Activated CD4-positive, alpha-beta memory T cell treated with anti-CD3 and anti-CD28 coated beads, Interleukin-2, amount 10 ng/mL, durations not matched to agents 7 days and 5 days (primary cell): ENCODE measurements around the gene NAA60. TPM values are rescaled to one million over a fixed set of nuclear protein-coding genes. Genes with fewer than 3 reads are reported as not detected.

Experiments used
- CTCF ChIA-PET: fragments of 350-600 bp; sonication (Branson Sonifier 250); formaldehyde crosslinking; loops from one replicate; lab custom pipeline; 2021; ENCODE audit warnings: antibody characterized with exemption, inconsistent platforms; lab: Charles Lee
- POLR2A ChIA-PET: fragments of 350-600 bp; sonication (Branson Sonifier 250); formaldehyde crosslinking; loops from one replicate; lab custom pipeline; 2021; ENCODE audit warnings: antibody characterized with exemption; lab: Charles Lee
- DNase-seq: peaks from one replicate; pipeline ENCODE4 v3.0.0-alpha.2; 2020
- H3K27ac Mint-ChIP-seq: one replicate; pipeline ENCODE4 v1.8.0; 2021; ENCODE audit warnings: mild to moderate bottlenecking, mixed read lengths
- H3K27me3 Mint-ChIP-seq: one replicate; pipeline ENCODE4 v1.8.0; 2021; ENCODE audit warnings: mixed read lengths
- H3K36me3 Mint-ChIP-seq: one replicate; pipeline ENCODE4 v1.8.0; 2021; ENCODE audit warnings: low read depth, mixed read lengths
- H3K4me1 Mint-ChIP-seq: one replicate; pipeline ENCODE4 v1.8.0; 2021; ENCODE audit warnings: mixed read lengths
- H3K4me3 Mint-ChIP-seq: one replicate; pipeline ENCODE4 v1.8.0; 2021; ENCODE audit warnings: mild to moderate bottlenecking, mixed read lengths
- H3K9me3 Mint-ChIP-seq: one replicate; pipeline ENCODE4 v1.8.0; 2021; ENCODE audit warnings: mixed read lengths
- total RNA-seq, 2 experiments: library from RNA; stranded (reverse); gene quantifications; one replicate each; pipeline ENCODE4 v1.2.3, GENCODE V29; 2021

The NAA60 gene
- 10 to 100 TPM; 46.1 to 46.4 TPM for total RNA-seq

- Mint-ChIP-seq H3K9me3 (peaks cover 17% of the 10 kb centered on the region), H3K4me3 (peak within 1 kb of the TSS; percentile 83), H3K27ac (peak within 1 kb of the TSS; percentile 87), H3K36me3 (peaks cover 68% of the 10 kb centered on the region), H3K4me1 (peaks cover 19% of the 10 kb centered on the region), H3K27me3 (no peaks in the 10 kb centered on the region)
- peak; percentile 80 for DNase-seq
- CTCF ChIA-PET = interaction anchor here (0.8 to 3.5 kb wide), 9 partner anchors 14 to 312 kb away, joined by 3 to 13 read pairs (median 5); partner anchors contain the start of genes CLUAP1, ZNF174, ZNF263 and ZSCAN32
- POLR2A ChIA-PET = interaction anchor here (0.7 to 3.4 kb wide), 12 partner anchors 9 to 293 kb away, joined by 3 to 36 read pairs (median 4); partner anchors contain the start of genes CLUAP1, TIGD7, ZNF174 and ZNF200
Observed at GRCh38 chr16:3443108-3444031, at the start of gene NAA60, which contains the start of gene ZNF597. TSS of gene NAA60 (plus strand) at chr16:3443680. CDS start at chr16:3476228, 32,548 bp downstream. TSS of gene ZNF597 (minus strand) at chr16:3443504. CDS start at chr16:3443153, 351 bp downstream.

GRCh38 chr16:3400446-3400778 lies 43.1 kb upstream of the NAA60 start:
- Mint-ChIP-seq H3K27ac (peak overlapping the region; percentile 86), H3K27me3 (no peaks in the 10 kb centered on the region), H3K9me3 (peaks cover 47% of the 10 kb centered on the region), H3K36me3 (peaks cover 77% of the 10 kb centered on the region), H3K4me1 (peaks cover 37% of the 10 kb centered on the region), H3K4me3 (peak overlapping the region; percentile 87)
- no peak for DNase-seq
- POLR2A ChIA-PET = interaction anchor here (0.7 to 4.4 kb wide), 21 partner anchors 29 to 420 kb away, joined by 3 to 36 read pairs (median 5); partner anchors contain the start of genes CLUAP1, HCFC1R1, NAA60 and PKMYT1
- CTCF ChIA-PET = interaction anchor here (1.0 to 2.9 kb wide), 7 partner anchors 35 to 133 kb away, joined by 3 to 13 read pairs (median 7); partner anchors contain the start of genes CLUAP1, NAA60, ZNF263 and ZNF597

GRCh38 chr16:3400779-3401688 lies 42.4 kb upstream of the NAA60 start, which contains the start of the genes ZNF174 and ZSCAN32:
TSS of gene ZNF174 (plus strand) at chr16:3401215. CDS start at chr16:3402005, 790 bp downstream.
TSS of gene ZSCAN32 (minus strand) at chr16:3401004. CDS start at chr16:3397557, 3,447 bp downstream.
- Mint-ChIP-seq H3K27me3 (no peaks in the 10 kb centered on the region), H3K4me1 (peaks cover 37% of the 10 kb centered on the region), H3K36me3 (peaks cover 76% of the 10 kb centered on the region), H3K27ac (peak within 1 kb of the TSS; percentile 86), H3K9me3 (peaks cover 48% of the 10 kb centered on the region), H3K4me3 (peak within 1 kb of the TSS; percentile 87)
- CTCF ChIA-PET = interaction anchor here (0.6 to 2.9 kb wide), 10 partner anchors 17 to 293 kb away, joined by 3 to 13 read pairs (median 6); partner anchors contain the start of genes CLUAP1, NAA60, ZNF263 and ZNF597
- DNase-seq = peak; percentile 99
- POLR2A ChIA-PET = interaction anchor here (0.9 to 4.4 kb wide), 28 partner anchors 13 to 421 kb away, joined by 3 to 36 read pairs (median 4); partner anchors contain the start of genes CLUAP1, HCFC1R1, NAA60 and PKMYT1

GRCh38 chr16:3401719-3402397 lies 41.6 kb upstream of the NAA60 start:
- peak overlapping the region; percentile 87 for H3K4me3 Mint-ChIP-seq
- ChIA-PET POLR2A (interaction anchor here (0.9 to 4.4 kb wide), 24 partner anchors 12 to 422 kb away, joined by 3 to 36 read pairs (median 4); partner anchors contain the start of genes CLUAP1, HCFC1R1, NAA60 and PKMYT1), CTCF (interaction anchor here (0.6 to 2.9 kb wide), 8 partner anchors 18 to 293 kb away, joined by 3 to 13 read pairs (median 6); partner anchors contain the start of genes NAA60, ZNF263 and ZNF597)
- peak overlapping the region; percentile 82 for H3K27ac Mint-ChIP-seq
- H3K4me1 Mint-ChIP-seq = peaks cover 37% of the 10 kb centered on the region
- peaks cover 76% of the 10 kb centered on the region for H3K36me3 Mint-ChIP-seq
- no peak for DNase-seq
- H3K9me3 Mint-ChIP-seq = peaks cover 46% of the 10 kb centered on the region
- H3K27me3 Mint-ChIP-seq = no peaks in the 10 kb centered on the region

GRCh38 chr16:3408561-3409197 lies 34.8 kb upstream of the NAA60 start:
- no peaks in the 10 kb centered on the region for H3K27me3 Mint-ChIP-seq
- ChIA-PET CTCF (no interaction called here), POLR2A (interaction anchor here (0.5 kb wide), 1 partner anchor 185 kb away, joined by 3 read pairs; no protein-coding TSS in a partner anchor)
- peaks cover 67% of the 10 kb centered on the region for H3K9me3 Mint-ChIP-seq
- no peak overlapping the region for H3K4me3 Mint-ChIP-seq
- peaks cover 73% of the 10 kb centered on the region for H3K36me3 Mint-ChIP-seq
- H3K27ac Mint-ChIP-seq = no peak overlapping the region
- peaks cover 7% of the 10 kb centered on the region for H3K4me1 Mint-ChIP-seq
- no peak for DNase-seq

- POLR2A ChIA-PET = interaction anchor here (0.6 kb wide), 1 partner anchor 12 kb away, joined by 3 read pairs; no protein-coding TSS in a partner anchor
- H3K4me3 Mint-ChIP-seq = no peak overlapping the region
- CTCF ChIA-PET = no interaction called here
- no peak overlapping the region for H3K27ac Mint-ChIP-seq
- no peaks in the 10 kb centered on the region for H3K27me3 Mint-ChIP-seq
- peaks cover 27% of the 10 kb centered on the region for H3K36me3 Mint-ChIP-seq
- peaks cover 59% of the 10 kb centered on the region for H3K9me3 Mint-ChIP-seq
- H3K4me1 Mint-ChIP-seq = no peaks in the 10 kb centered on the region
- DNase-seq = no peak
Observed at GRCh38 chr16:3413730-3414379, 29.6 kb upstream of the NAA60 start.

GRCh38 chr16:3431779-3432219 lies 11.7 kb upstream of the NAA60 start:
- Mint-ChIP-seq H3K27ac (peak overlapping the region; percentile 69), H3K9me3 (peaks cover 31% of the 10 kb centered on the region), H3K4me3 (peak overlapping the region; percentile 7), H3K36me3 (peaks cover 46% of the 10 kb centered on the region), H3K27me3 (peaks cover 3% of the 10 kb centered on the region), H3K4me1 (peaks cover 20% of the 10 kb centered on the region)
- ChIA-PET CTCF (no interaction called here), POLR2A (interaction anchor here (1.5 kb wide), 1 partner anchor 11 kb away, joined by 3 read pairs; the partner anchor contains the start of genes NAA60 and ZNF597)
- peak; percentile 63 for DNase-seq

GRCh38 chr16:3434373-3434772 lies 9.1 kb upstream of the NAA60 start:
- Mint-ChIP-seq H3K4me1 (peaks cover 20% of the 10 kb centered on the region), H3K36me3 (peaks cover 65% of the 10 kb centered on the region), H3K27me3 (peaks cover 3% of the 10 kb centered on the region), H3K27ac (no peak overlapping the region), H3K4me3 (no peak overlapping the region), H3K9me3 (peaks cover 30% of the 10 kb centered on the region)
- ChIA-PET POLR2A (interaction anchor here (1.8 kb wide), 1 partner anchor 10 kb away, joined by 5 read pairs; the partner anchor contains the start of genes NAA60 and ZNF597), CTCF (no interaction called here)
- DNase-seq = no peak

- Mint-ChIP-seq H3K4me3 (no peak overlapping the region), H3K36me3 (peaks cover 60% of the 10 kb centered on the region), H3K27me3 (peaks cover 3% of the 10 kb centered on the region), H3K9me3 (peaks cover 17% of the 10 kb centered on the region), H3K27ac (no peak overlapping the region), H3K4me1 (peaks cover 12% of the 10 kb centered on the region)
- CTCF ChIA-PET = no interaction called here
- POLR2A ChIA-PET = no interaction called here
- DNase-seq = no peak
Observed at GRCh38 chr16:3439637-3440036, 3.8 kb upstream of the NAA60 start.

- H3K4me3 Mint-ChIP-seq = peak overlapping the region; percentile 83
- H3K4me1 Mint-ChIP-seq = peaks cover 19% of the 10 kb centered on the region
Observed at GRCh38 chr16:3444032-3444388, 530 bp downstream of the NAA60 start.

More at GRCh38 chr16:3444032-3444388, 530 bp downstream of the NAA60 start:
- H3K27me3 Mint-ChIP-seq = no peaks in the 10 kb centered on the region
- POLR2A ChIA-PET = interaction anchor here (0.7 to 3.4 kb wide), 11 partner anchors 9 to 293 kb away, joined by 3 to 36 read pairs (median 4); partner anchors contain the start of genes TIGD7, ZNF174, ZNF200 and ZNF263
- DNase-seq = peak; percentile 48
- H3K9me3 Mint-ChIP-seq = peaks cover 17% of the 10 kb centered on the region
- CTCF ChIA-PET = interaction anchor here (0.8 to 3.5 kb wide), 10 partner anchors 10 to 313 kb away, joined by 3 to 13 read pairs (median 5); partner anchors contain the start of genes CLUAP1, ZNF174, ZNF263 and ZSCAN32
- H3K27ac Mint-ChIP-seq = peak overlapping the region; percentile 87
- H3K36me3 Mint-ChIP-seq = peaks cover 68% of the 10 kb centered on the region
